ENCODE results near the gene ZNF670. TPM values are rescaled to one million over a fixed set of nuclear protein-coding genes. Genes with fewer than 3 reads are reported as not detected.

The ZNF670 gene
- total RNA-seq, 1 experiment from 2014 or later, result 13.9 TPM

- no peak overlapping the region for H3K23ac ChIP-seq (ENCODE audit: insufficient read length, low read depth, low read length)
- WGBS (ENCODE audit: extremely low coverage, insufficient read length, low lambda C conversion rate), result no CpG with 5 or more reads among the region's 5 CpGs
These were observed 18.3 kb upstream of the ZNF670 start for GRCh38 chr1:247096958-247097357.

More at GRCh38 chr1:247096958-247097357, 18.3 kb upstream of the ZNF670 start:
- Histone ChIP-seq H3K4me2 (ENCODE audit: insufficient read depth, insufficient read length, low read length) (no peak overlapping the region), H2BK120ac (ENCODE audit: low read depth, low read length, poor library complexity, severe bottlenecking) (no peak overlapping the region), H3K79me1 (ENCODE audit: insufficient read depth, low read depth, low read length, poor library complexity, severe bottlenecking) (no peaks in the 10 kb centered on the region), H3K23me2 (ENCODE audit: insufficient read length, low read depth, low read length, poor library complexity, severe bottlenecking) (no peaks in the 10 kb centered on the region), H4K20me1 (ENCODE audit: control insufficient read depth, insufficient read depth, insufficient read length) (no peaks in the 10 kb centered on the region), H3K9me3 (ENCODE audit: control insufficient read depth, low read depth, low read length) (peaks cover 4% of the 10 kb centered on the region), H3K4me1 (ENCODE audit: insufficient read depth, low read length) (no peaks in the 10 kb centered on the region), H3K27ac (ENCODE audit: insufficient read length, low read depth, low read length) (no peak overlapping the region), H4K5ac (ENCODE audit: insufficient read length, low read depth, low read length) (no peak overlapping the region), H3K56ac (ENCODE audit: insufficient read length, low read depth, low read length) (no peak overlapping the region), H2BK15ac (ENCODE audit: low read depth, low read length) (no peak overlapping the region), H2BK20ac (ENCODE audit: low read depth, low read length, poor library complexity, severe bottlenecking) (no peak overlapping the region), H4K8ac (replicated peaks; ENCODE audit: insufficient read length, low read depth, low read length) (no peak overlapping the region), H3K79me2 (ENCODE audit: insufficient read depth, low read length) (peaks cover 2% of the 10 kb centered on the region; the same call in 1 of the 2 replicates), H2BK12ac (ENCODE audit: insufficient read length, low read depth, low read length) (no peak overlapping the region), H2BK5ac (ENCODE audit: insufficient read length, low read length) (no peak overlapping the region), H2AK5ac (ENCODE audit: insufficient read length, low read length) (no peak overlapping the region), H3K18ac (ENCODE audit: insufficient read length, low read depth, low read length) (no peak overlapping the region), H3K9ac (ENCODE audit: extremely low read depth, insufficient read length, low read length) (no peak overlapping the region), H3K14ac (ENCODE audit: insufficient read depth, low read length) (no peak overlapping the region), H3K27me3 (ENCODE audit: insufficient read depth, low read length) (no peaks in the 10 kb centered on the region), H3T11ph (ENCODE audit: low read length) (no peak overlapping the region), H2AFZ (ENCODE audit: low read length) (no peak overlapping the region), H3K4ac (ENCODE audit: low read depth, low read length) (no peak overlapping the region), H4K91ac (ENCODE audit: insufficient read length, low read depth, low read length) (no peak overlapping the region)
- TF ChIP-seq CTCF (conservative IDR thresholded peaks at IDR 0.05), result no peak
- no peak for DNase-seq
- Mint-ChIP-seq H3K27ac (no peak overlapping the region), H3K4me1 (no peaks in the 10 kb centered on the region), H3K9me3 (peaks cover 12 to 18% of the 10 kb centered on the region in 2 experiments; a peak in 4 of 5 replicates), H3K36me3 (ENCODE audit: insufficient read depth in 1 of 3, low read depth in 3 of 3) (peaks cover 20 to 42% (median 38%) of the 10 kb centered on the region in 3 experiments), H3K27me3 (ENCODE audit: low read depth) (no peaks in the 10 kb centered on the region), H3K4me3 (no peak overlapping the region)
